Activated T-cell treated with anti-CD3 and anti-CD28 coated beads for 4 hours (primary cell): ENCODE data around the gene NF2.

ENCODE experiments used
- DNase-seq: peaks from one replicate; pipeline ENCODE4 v3.0.0-alpha.2; 2020

The NF2 gene

GRCh38 chr22:29704528-29705285 lies 101.3 kb downstream of the NF2 start:
- DNase-seq: no peak

- DNase-seq: no peak
Observed at GRCh38 chr22:29705651-29706050, 102.2 kb downstream of the NF2 start.

GRCh38 chr22:29706486-29706885 lies 103.1 kb downstream of the NF2 start:
- no peak for DNase-seq

- no peak for DNase-seq
Observed at GRCh38 chr22:29707010-29707409, 103.6 kb downstream of the NF2 start.

GRCh38 chr22:29707471-29707870 lies 104.0 kb downstream of the NF2 start:
- no peak for DNase-seq

GRCh38 chr22:29710193-29710592 lies 106.8 kb downstream of the NF2 start:
- no peak for DNase-seq

- no peak for DNase-seq
Observed at GRCh38 chr22:29710922-29711593, 107.6 kb downstream of the NF2 start.

GRCh38 chr22:29712119-29712518 lies 108.7 kb downstream of the NF2 start:
- DNase-seq: no peak

- no peak for DNase-seq
Observed at GRCh38 chr22:29713156-29713727, 109.8 kb downstream of the NF2 start.

GRCh38 chr22:29715240-29715639 lies 111.8 kb downstream of the NF2 start:
- DNase-seq: no peak

GRCh38 chr22:29715705-29716104 lies 112.3 kb downstream of the NF2 start:
- no peak for DNase-seq

- no peak for DNase-seq
Observed at GRCh38 chr22:29716814-29717545, 113.5 kb downstream of the NF2 start.

GRCh38 chr22:29717789-29718188 lies 114.4 kb downstream of the NF2 start:
- no peak for DNase-seq

GRCh38 chr22:29718949-29719898 lies 115.8 kb downstream of the NF2 start:
- no peak for DNase-seq

GRCh38 chr22:29719899-29720645 lies 116.6 kb downstream of the NF2 start, which contains the start of gene CABP7:
CABP7 (plus strand) TSS chr22:29720003; CDS start chr22:29720425, 422 bp downstream.
- no peak for DNase-seq

GRCh38 chr22:29720811-29721323 lies 117.4 kb downstream of the NF2 start:
- no peak for DNase-seq

- DNase-seq: no peak
Observed at GRCh38 chr22:29722151-29722550, 118.7 kb downstream of the NF2 start.

GRCh38 chr22:29722587-29722986 lies 119.2 kb downstream of the NF2 start:
- no peak for DNase-seq

GRCh38 chr22:29723766-29724165 lies 120.3 kb downstream of the NF2 start:
- no peak for DNase-seq

- DNase-seq: no peak
Observed at GRCh38 chr22:29724843-29725242, 121.4 kb downstream of the NF2 start.

- no peak for DNase-seq
Observed at GRCh38 chr22:29726106-29726505, 122.7 kb downstream of the NF2 start.
